ENCODE data around the gene SYS1. TPM values are rescaled to one million over a fixed set of nuclear protein-coding genes. Genes with fewer than 3 reads are reported as not detected.

The SYS1 gene
- total RNA-seq, 1 experiment from 2014 or later = 45.5 TPM

DNA sequence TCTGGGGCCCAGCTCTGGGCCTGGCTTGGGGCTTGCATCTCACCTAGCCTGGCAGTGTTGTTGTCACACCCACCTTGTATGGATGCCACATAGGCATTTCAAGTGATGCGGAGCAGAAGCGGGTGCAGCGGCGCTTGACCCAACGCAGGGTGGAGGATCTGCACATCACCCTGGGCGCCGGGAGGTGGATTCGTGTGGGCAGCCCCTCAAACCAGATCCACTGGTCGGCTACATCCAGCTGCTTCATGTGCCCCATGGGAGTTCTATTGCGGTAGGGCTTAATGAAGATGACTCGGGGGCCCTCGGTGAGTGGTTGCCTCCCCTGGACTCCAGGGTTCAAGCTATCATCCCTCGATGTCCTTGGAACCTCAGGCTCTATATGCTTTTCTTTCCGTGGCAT, 12.0 kb downstream of the SYS1 start:
- intact Hi-C loops (cut with micrococcal nuclease; ENCODE audit: unreplicated experiment) = loop anchor here (2.0 kb wide), 1 partner anchor 62 kb away; no protein-coding TSS in a partner anchor
- no peak for DNase-seq
- Mint-ChIP-seq H3K4me1 (ENCODE audit: low read depth, unreplicated experiment) (no peaks in the 10 kb centered on the region), H3K27me3 (ENCODE audit: unreplicated experiment) (no peaks in the 10 kb centered on the region), H3K4me3 (ENCODE audit: low read depth, unreplicated experiment) (no peak overlapping the region), H3K36me3 (ENCODE audit: insufficient read depth, unreplicated experiment) (peaks cover 16% of the 10 kb centered on the region), H3K27ac (ENCODE audit: unreplicated experiment) (no peak overlapping the region), H3K9me3 (ENCODE audit: low read depth, unreplicated experiment) (no peaks in the 10 kb centered on the region)
- TF ChIP-seq CTCF (IDR thresholded peaks at IDR 0.05; ENCODE audit: unreplicated experiment) = no peak
- BruUV-seq (replicated peaks) = no TSS peak
- CTCF ChIA-PET = interaction anchor here (0.6 to 5.5 kb wide), 3 partner anchors 53 to 62 kb away, joined by 5 to 110 read pairs (median 5); no protein-coding TSS in a partner anchor

- Mint-ChIP-seq H3K4me3 (ENCODE audit: low read depth, unreplicated experiment) (no peak overlapping the region), H3K9me3 (ENCODE audit: low read depth, unreplicated experiment) (no peaks in the 10 kb centered on the region), H3K27ac (ENCODE audit: unreplicated experiment) (no peak overlapping the region), H3K27me3 (ENCODE audit: unreplicated experiment) (no peaks in the 10 kb centered on the region), H3K36me3 (ENCODE audit: insufficient read depth, unreplicated experiment) (peaks cover 15% of the 10 kb centered on the region), H3K4me1 (ENCODE audit: low read depth, unreplicated experiment) (no peaks in the 10 kb centered on the region)
- DNase-seq = no peak
- intact Hi-C loops (cut with micrococcal nuclease; ENCODE audit: unreplicated experiment) = no loop called here
- no TSS peak for BruUV-seq (replicated peaks)
- no peak for TF ChIP-seq CTCF (IDR thresholded peaks at IDR 0.05; ENCODE audit: unreplicated experiment)
- CTCF ChIA-PET = interaction anchor here (5.5 kb wide), 1 partner anchor 59 kb away, joined by 110 read pairs; no protein-coding TSS in a partner anchor
These were observed 14.3 kb downstream of the SYS1 start for GRCh38 chr20:45377269-45377668.

GRCh38 chr20:45378191-45378590, 15.2 kb downstream of the SYS1 start, which contains the start of gene TP53TG5:
TSS of gene TP53TG5 (minus strand) at chr20:45378325. CDS start at chr20:45378236, 89 bp downstream.
- no peak for DNase-seq
- Mint-ChIP-seq H3K36me3 (ENCODE audit: insufficient read depth, unreplicated experiment) (peaks cover 12% of the 10 kb centered on the region), H3K9me3 (ENCODE audit: low read depth, unreplicated experiment) (no peaks in the 10 kb centered on the region), H3K4me1 (ENCODE audit: low read depth, unreplicated experiment) (no peaks in the 10 kb centered on the region), H3K27me3 (ENCODE audit: unreplicated experiment) (no peaks in the 10 kb centered on the region), H3K4me3 (ENCODE audit: low read depth, unreplicated experiment) (no peak within 1 kb of the TSS), H3K27ac (ENCODE audit: unreplicated experiment) (no peak within 1 kb of the TSS)
- CTCF ChIA-PET = no interaction called here
- TF ChIP-seq CTCF (IDR thresholded peaks at IDR 0.05; ENCODE audit: unreplicated experiment) = no peak
- BruUV-seq (replicated peaks) = no TSS peak
- intact Hi-C loops (cut with micrococcal nuclease; ENCODE audit: unreplicated experiment) = no loop called here

DNA sequence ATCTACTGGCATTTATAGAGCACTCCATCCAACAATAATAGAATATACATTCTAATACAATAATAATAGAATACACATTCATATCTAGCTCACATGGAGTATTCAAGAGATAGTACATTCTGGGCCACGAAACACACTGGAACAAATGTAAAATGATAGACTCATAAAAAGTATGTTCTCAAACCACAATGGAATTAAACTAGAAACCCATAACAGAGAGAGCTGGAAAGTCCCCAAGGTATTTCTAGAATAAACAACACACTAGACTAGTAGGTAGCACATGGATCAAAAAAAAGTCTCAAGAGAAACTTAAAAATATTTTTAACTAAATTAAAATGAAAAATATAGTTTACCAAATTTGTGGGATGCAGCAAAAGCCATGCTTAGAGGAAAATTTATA, 24.3 kb downstream of the SYS1 start:
- Mint-ChIP-seq H3K36me3 (ENCODE audit: insufficient read depth, unreplicated experiment) (no peaks in the 10 kb centered on the region), H3K9me3 (ENCODE audit: low read depth, unreplicated experiment) (no peaks in the 10 kb centered on the region), H3K4me3 (ENCODE audit: low read depth, unreplicated experiment) (no peak overlapping the region), H3K4me1 (ENCODE audit: low read depth, unreplicated experiment) (no peaks in the 10 kb centered on the region), H3K27me3 (ENCODE audit: unreplicated experiment) (no peaks in the 10 kb centered on the region), H3K27ac (ENCODE audit: unreplicated experiment) (no peak overlapping the region)
- CTCF ChIA-PET = interaction anchor here (1.1 kb wide), 1 partner anchor 13 kb away, joined by 3 read pairs; no protein-coding TSS in a partner anchor
- no peak for TF ChIP-seq CTCF (IDR thresholded peaks at IDR 0.05; ENCODE audit: unreplicated experiment)
- DNase-seq = no peak
- intact Hi-C loops (cut with micrococcal nuclease; ENCODE audit: unreplicated experiment) = no loop called here
- BruUV-seq (replicated peaks) = no TSS peak
